Left lobe of liver (tissue), 2 donors: Measurements from ENCODE around the gene ZNF341. TPM values are rescaled to one million over a fixed set of nuclear protein-coding genes. Genes with fewer than 3 reads are reported as not detected.

Experiments used
- ATAC-seq: fragments of 200-7000 bp; cut with Tn5 transposase; one replicate; pipeline ENCODE4 v1.9.1; 2020; ENCODE audit warnings: mild to moderate bottlenecking, moderate library complexity
- DNase-seq: peaks from one replicate; pipeline ENCODE4 v3.0.0-alpha.2; 2020; ENCODE audit warnings: low spot score
- total RNA-seq: library from RNA; stranded (reverse); gene quantifications from one replicate; pipeline ENCODE4 v1.2.1, GENCODE V29; 2021
- donor health status: DM: no; HTN: no; CAD: no; lungs with moderate emphysema.
- donor health status: DM: no; HTN: yes; CAD: no.

ZNF341 gene
- total RNA-seq, 1 donor from 2014 or later, result 1.5 TPM

DNA sequence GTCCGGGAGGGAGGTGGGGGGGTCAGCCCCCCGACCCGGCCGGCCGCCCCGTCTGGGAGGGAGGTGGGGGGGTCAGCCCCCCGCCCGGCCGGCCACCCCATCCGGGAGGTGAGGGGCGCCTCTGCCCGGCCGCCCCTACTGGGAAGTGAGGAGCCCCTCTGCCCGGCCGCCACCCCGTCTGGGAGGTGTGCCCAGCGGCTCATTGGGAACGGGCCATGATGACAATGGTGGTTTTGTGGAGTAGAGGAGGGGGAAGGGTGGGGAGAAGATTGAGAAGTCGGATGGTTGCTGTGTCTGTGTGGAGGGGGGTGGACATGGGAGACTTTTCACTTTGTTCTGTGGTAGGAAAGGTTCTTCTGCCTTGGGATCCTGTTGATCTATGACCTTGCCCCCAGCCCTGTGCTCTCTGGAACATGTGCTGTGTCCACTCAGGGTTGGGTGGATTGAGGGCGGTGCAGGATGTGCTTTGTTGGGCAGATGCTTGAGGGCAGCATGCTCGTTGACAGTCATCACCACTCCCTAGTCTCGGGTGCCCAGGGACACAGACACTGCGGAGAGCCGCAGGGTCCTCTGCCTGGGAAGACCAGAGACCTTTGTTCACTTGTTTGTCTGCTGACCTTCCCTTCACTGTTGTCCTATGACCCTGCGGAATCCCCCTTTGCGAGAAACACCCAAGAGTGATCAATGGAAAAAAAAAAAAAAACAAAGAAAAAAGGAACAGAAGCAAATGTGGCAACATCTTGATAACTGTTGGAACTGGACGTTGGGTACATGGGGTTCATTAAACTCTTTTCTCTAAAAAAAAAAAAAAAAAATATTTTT is 30.0 kb upstream of the ZNF341 start:
- no peak for DNase-seq
- no peak for ATAC-seq

DNA sequence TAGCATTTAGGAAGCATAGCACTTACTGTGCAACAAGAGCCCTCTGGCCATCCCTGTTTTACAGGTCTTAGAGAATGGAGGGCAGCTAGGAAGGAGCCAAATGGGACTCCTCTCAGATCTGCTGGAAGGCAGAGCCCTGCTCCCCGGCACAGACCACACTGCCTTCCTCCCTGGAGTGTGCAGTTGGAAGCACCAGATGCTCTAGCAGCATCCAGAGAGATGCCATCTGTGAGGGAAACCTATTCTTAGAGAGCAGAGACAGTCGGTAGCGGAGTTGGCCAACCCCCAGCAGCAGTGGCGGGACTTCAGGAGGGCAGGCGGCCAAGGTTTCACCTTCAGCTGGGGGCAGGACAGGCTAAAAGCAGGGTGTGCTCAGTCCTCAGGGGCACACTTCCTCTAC is 28.9 kb upstream of the ZNF341 start:
- ATAC-seq (peak; percentile 95), DNase-seq (peak; percentile 72)

DNA sequence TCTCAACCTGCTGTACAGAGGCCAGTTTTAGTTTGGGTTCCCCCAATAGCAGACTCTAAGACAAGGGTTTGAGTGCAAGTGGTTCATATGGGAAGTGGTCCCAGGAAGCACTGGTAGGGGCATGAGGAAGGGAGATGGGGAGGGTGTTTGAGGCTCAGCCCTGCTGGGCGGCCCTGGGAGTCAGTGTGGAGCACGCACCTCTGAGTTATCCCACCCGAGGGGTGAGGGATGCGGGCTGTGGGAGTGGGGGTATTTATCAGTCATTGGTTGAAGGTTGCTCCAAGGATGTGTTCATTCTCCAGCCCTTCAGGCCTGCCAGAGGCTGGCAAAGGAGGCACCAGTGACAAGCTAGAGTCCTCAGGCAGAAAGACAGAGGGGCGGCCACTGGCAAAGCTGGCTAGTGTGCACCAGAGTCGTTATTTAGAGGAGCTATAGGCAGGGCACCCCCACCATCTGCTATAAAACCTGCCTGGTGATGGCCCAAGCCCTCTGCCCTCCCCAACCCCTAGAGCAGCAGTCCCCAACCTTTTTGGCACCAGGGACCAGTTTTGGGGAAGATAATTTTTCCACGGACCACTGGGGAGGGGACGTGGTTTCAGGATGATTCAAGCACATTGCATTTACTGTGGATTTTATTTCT is 28.2 kb upstream of the ZNF341 start:
- no peak for DNase-seq
- ATAC-seq, result peak; percentile 12

DNA sequence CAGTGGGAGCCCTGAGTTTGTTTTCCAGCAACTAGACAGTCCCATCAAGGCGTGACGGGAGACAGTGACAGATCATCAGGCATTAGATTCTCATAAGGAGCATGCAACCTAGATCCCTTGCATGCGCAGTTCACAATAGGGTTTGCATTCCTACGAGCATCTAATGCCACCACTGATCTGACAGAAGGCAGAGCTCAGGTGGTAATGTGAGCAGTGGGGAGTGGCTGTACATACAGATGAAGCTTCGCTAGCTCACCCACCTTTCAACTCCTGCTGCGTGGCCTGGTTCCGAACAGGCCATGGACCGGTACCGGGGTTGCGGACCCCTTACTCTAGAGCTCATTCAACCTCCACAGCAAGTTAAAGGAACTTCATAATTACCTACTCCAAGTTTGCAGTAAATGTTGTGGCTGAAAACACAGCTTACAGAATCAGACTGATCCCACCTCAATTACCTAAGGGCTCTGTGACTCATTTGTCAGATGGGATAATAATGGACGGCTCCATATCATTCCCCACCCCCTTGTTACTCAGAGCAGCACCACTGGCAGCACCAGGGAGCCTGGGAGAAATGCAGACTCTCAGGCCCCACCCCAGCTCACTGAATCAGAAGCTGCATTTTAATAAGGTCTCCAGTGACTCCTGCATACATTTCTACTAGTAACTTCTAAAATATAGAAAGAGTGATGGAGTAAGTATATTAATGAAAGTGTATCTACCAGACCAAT is 27.4 kb upstream of the ZNF341 start:
- ATAC-seq (no peak), DNase-seq (no peak)

DNA sequence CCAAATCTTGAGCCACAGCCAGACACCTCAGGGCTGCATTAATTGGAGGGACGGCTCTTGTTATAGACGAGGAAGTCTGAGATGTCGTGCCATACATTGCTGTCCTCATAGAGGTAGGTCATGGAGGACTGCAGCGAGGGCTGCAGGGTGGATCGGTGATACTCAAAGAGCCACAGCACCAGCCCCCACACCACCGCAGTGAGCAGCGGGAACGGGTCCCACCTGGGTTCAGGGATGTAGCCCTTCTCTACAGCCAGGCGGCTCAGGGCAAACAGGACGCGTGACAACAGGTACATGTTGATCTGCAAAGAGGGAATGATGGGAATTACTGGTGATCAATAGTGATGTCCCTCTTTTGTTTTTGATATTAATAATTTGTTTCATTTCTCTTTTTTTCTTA is 24.1 kb upstream of the ZNF341 start:
- no peak for DNase-seq
- no peak for ATAC-seq

DNA sequence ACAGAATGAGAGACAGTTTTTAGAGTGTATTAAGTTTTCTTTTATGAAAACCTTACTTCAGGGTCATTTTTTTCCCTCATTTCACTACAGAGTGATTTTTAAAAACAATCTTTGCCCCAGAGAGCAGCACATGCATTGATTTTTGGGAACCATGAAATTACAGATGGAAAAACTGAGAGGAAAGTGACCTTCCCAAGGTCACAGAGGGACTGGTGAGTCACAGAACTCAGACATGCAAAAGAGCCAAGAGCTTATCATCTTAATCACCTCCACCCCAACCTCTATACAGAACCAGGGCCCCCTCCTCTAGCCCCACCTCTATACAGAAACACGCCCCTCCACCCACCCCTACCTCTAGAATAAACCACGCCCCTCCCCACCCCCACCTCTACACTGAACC is 22.4 kb upstream of the ZNF341 start:
- DNase-seq, result no peak
- no peak for ATAC-seq

DNA sequence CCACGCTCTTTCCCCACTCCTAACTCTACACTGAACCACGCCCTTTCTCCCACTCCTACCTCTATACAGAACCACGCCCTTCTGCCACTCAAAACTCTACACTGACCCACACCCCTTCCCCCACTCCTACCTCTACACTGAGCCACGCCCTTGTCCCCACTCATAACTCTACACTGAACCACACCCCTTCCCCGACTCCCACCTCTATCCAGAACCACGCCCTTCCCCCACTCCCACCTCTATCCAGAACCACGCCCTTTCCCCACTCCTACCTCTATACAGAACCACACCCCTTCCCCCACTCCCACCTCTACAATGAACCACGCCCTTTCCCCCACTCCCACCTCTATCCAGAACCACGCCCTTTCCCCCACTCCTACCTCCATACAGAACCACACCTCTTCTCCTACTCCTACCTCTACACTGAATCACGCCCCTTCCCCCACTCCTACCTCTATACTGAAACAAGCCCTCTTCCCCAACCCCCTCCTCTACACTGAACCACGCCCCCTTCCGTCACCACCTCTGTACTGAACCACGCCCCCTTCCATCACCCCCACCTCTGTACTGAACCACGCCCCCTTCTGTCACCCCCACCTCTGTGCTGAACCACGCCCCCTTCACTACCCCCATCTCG is 21.8 kb upstream of the ZNF341 start:
- ATAC-seq, result no peak
- no peak for DNase-seq

DNA sequence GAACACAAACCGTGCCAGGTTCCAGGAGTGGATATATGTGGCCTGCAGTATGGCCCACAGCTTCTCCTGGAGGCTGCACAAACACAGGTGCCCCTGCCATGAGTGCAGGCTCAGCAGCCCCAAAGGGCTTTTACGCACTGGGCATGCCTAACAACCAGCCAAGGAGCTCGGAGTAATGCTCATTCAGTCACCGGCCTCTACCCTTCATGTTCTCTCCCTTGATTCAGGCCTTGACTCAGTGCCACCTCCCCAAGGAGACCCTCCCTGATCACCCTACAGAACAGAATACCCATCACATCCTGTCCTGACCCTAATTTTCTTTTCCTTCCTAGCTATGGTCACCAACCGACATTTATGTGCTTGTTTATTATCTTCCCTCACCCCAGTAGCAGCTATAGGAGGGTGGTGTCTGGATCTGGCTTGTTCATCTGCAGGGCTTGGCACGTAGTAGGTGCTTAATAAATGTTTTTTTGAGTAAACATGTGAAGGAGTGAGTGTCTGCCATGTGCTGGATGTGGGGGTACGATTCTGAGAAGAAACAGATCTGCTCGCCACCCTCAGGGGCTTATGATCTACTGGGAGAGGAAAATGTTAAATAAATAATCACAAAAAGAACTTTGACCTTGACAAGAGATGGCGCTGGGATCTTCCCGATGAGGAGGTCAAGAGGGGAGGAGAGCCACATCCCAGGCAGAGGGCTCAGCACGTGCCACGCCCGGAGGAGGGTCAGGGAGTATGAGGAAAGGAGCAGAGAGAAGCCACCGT is 20.9 kb upstream of the ZNF341 start:
- ATAC-seq (no peak), DNase-seq (no peak)

DNA sequence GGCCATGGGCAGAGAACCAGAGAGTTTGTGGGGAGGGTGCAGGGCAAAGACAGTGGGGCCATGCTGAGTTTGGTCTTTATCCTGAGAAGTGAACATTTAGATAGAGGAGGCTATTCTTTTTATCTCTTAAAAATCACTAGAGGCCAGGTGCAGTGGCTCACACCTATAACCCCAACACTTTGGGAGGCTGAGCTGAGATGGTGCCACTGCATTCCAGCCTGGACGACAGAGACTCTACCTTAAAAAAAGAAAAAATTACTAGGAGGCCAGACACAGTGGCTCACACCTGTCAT is 20.4 kb upstream of the ZNF341 start:
- ATAC-seq (no peak), DNase-seq (no peak)

DNA sequence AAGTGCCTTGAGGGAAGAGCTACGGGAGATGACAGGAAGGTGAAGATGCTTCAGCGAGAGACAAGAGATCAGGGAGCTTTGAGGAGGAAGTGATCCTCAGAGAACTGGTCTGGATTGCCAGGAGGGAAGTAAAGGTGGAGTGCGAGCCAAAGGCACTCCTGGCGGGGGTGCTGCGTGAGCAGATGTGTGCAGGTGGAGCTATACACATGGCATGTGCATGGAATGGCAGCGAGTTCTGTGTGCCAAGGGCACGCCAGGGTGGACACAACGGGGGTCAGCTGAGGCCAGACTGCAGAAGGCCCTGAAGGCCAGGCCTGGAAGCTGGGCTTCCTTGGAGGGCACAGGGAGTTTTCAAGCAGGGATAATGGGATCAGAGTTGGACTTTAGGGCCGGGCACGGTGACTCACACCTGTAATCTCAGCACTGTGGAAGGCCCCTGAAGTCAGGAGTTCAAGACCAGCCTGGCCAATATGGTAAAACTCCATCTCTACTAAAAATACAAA is 17.9 kb upstream of the ZNF341 start:
- no peak for DNase-seq
- no peak for ATAC-seq

DNA sequence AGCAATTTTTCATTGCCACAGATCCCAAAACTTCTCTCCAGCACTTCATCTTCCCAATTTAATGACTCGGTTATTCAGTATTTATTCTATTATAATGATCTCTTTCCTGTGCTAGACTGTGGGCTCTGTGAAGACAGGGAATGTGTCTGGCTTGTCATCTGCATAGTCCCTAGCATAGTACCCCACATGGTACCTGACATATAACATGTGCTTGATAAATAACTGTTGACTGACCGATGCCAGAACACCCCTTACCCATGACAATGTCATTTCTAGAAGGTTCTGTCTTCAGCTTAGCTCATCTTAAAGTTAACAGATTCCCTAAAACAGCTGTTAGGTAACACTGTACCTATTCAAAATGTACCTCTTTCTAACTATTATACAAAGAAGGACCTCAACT is 15.3 kb upstream of the ZNF341 start:
- DNase-seq, result no peak
- no peak for ATAC-seq

DNA sequence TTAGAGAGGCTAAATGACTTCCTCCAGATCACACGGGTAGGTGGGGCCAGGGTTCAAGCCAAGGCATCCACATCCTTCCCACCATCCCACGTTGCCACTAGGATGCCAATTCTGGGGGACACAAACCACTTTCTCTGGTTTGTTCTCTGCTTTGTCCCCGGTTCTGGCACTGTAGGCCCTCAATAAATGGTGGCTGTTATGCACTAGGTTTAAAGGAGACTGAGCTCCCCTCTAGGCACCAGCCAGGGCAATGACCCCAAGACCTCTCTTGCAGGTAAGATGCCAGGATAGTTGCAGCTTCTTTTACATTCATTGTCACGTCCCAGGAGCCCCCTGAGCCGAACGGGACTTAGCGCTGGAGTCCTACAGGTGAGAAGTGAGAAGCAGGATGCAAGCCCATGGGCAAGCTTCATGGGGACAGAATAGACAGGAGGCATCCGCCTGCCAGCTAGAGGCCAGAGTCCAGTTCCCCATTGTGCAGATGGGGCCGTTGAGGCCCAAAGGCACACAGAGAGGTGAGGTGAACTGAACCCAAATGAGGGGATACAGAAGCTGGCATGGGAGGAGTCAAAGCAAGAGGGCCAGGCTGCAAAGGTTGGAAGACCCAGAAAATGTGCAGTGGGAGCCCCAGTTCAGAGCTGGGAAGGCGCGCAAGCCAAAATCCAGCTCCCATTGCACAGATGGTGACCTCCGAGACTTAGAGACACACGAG is 12.4 kb upstream of the ZNF341 start:
- DNase-seq (no peak), ATAC-seq (peak; percentile 2)

DNA sequence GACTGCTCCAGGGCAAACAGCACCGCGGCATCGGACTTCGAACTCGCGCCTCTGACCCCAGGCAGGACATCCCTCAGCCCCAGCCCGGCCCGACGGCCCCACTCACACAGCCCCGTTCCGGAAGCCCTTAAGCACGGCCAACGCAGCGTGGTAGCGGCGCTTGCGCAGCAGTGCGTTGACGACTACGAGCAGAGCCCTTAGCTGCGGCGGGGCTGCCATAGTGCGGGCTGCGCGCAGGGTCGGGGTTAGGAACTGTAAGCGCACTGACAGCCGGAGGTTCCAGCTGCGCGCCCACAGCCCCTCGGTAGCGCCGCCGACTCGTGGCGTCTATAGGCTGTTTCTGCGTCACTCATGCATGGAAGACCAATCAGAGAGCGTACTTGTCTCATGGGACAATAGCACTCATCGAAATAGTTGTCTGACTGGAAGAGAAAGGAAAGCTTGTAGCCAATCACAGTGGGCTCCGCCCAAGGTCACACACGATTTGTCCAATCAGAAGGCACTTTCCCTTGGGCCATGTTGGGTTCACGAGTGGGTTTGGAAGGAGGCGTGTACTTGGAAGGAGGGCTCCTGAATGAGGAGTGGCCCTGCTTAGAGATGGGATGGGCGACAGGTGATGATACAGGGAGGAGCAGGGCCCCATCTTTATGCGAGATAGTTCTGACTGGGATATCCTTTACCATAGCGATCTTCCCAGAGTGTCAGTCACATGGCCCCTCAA is 11.6 kb upstream of the ZNF341 start, which contains the start of gene PXMP4:
TSS of gene PXMP4 (minus strand) at position 322 of the 721 bp plus-strand sequence. CDS start at position 219, 103 bp downstream.
- DNase-seq (peak; percentile 89), ATAC-seq (peak; percentile 89)

DNA sequence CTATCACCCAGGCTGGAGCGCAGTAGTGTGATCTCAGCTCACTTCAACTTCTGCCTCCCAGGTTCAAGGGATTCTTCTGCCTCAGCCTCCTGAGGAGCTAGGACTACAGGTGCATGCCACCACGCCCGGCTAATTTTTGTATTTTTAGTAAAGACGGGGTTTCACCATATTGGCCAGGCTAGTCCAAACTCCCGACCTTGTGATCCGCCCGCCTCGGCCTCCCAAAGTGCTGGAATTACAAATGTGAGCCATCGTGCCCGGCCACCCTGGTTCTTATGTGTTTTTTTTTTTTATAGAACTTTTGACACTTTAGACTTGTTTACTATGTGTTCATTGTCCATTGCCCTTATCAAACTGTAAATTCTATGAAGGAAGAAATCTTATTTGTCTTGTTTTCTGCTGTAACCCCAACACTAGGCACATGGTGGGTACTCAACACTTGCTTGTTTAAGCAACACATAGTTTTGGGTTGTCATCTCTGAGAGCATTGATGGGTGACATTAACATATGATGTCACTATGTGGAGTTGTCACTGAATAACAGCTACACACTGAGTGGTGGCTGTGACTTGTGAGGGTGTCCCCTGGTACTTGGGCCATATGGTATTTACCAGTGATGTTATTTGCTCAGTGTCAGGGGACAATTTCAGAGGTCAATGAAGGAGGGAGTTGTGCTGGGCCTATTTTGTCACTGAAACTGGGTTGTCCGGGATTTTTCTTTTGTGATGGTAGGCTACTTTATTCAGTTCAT is 10.2 kb upstream of the ZNF341 start:
- no peak for ATAC-seq
- no peak for DNase-seq

DNA sequence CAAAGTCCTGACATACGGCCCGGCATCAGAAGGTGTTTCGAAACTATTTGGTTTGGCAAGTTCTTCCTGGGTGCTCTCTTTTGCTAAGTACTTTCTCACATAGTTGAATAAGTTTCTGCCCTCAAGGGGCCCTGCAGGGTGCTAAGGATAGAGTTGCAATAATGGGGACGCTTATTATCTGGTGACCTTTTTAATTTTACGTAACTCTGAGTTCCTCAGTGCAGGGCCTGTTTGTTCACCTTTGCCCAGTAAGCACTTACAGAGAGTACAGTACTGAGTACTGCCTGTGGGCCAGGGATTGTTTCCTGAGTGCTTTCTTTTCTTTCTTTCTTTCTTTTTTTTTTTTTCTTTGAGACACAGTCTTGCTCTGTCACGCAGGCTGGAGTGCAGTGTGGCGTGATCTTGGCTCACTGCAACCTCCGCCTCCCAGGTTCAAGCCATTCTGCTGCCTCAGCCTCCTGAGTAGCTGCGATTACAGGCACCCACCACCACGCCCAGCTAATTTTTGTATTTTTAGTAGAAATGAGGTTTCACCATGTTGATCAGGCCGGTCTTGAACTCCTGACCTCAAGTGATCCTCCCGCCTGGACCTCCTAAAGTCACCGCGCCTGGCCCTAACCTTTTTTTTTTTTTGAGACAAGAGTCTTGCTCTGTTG is 7.2 kb upstream of the ZNF341 start:
- DNase-seq, result peak; percentile 68
- peak; percentile 61 for ATAC-seq

DNA sequence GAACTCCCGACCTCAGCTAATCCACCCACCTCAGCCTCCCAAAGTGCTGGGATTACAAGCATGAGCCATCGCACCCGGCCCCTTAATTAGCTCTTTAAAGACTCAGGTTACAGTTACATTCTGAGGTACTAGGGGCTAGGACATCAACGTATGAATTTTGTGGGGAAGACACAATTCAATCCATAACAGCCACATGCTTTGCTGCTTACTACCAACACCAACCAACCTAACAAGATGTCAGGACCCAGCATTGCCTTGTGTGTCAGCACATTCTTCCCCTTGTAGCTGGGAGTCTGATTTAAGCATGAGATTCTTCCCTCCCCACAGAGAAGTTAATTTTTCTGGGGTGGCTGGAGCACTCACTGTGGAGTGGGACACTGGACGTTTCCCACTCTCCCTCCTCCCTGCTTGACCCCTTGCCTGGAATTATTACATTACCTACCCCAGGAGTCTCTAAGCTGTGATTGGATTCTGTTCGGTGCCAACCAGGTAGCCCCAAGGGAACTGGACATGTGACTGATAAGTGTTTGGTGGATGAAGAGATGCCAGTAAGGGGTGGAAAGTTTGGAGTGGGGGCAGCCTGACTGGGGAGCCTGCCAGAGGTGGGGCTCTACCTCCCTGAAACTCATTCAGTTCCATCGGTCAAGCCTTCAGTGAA is 6.1 kb upstream of the ZNF341 start:
- ATAC-seq (no peak), DNase-seq (no peak)

DNA sequence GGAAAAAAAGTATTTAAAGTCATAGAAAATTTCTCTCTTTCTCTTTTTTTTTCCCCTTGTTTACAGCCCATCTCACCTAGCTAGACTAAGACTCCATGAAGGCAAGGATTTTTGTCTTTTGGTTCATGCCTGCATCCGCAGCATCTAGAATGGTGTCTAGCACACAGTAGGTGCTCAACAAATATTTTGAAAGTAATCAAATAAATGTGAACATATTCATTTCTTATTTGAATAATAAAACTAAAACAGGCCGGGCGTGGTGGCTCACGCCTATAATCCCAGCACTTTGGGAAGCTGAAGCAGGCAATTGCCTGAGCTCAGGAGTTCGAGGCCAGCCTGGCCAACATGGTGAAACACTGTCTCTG is 4.7 kb upstream of the ZNF341 start:
- DNase-seq, result no peak
- no peak for ATAC-seq

DNA sequence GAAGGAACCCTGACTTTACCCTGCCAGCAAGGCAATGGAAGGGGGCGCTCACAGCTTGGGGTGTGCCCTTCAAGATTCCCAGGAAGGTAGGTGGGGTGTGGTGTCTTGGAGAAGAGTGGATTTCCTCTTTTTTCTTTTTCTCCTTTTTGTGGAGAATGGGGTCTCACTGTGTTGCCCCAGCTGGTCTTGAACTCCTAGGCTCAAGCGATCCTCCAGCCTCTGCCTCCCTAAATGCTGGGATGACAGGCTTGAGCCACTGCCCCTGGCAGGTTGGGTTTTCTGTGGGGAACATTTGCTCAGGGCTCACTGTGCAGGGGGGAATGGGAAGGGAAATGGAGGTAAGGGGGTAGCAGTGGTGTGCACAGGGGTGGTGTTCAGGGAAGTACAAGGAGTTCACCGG is 4.0 kb upstream of the ZNF341 start:
- no peak for ATAC-seq
- no peak for DNase-seq
